AG04449 (cell line): Measurements from ENCODE around the gene CFAP20DC.

ENCODE experiments used
- CTCF ChIA-PET: fragments of 350-600 bp; formaldehyde crosslinking; extraction: SDS; loops from one replicate; lab custom pipeline; 2021; ENCODE audit warnings: antibody characterized with exemption; lab: Yijun Ruan, JAX
- POLR2A ChIA-PET: fragments of 400-600, 350-600 bp; formaldehyde crosslinking; extraction: SDS; loops from one replicate; lab custom pipeline; 2020; ENCODE audit warnings: antibody characterized with exemption, inconsistent platforms; lab: Yijun Ruan, JAX
- DNase-seq: peaks from one replicate; pipeline ENCODE4 v3.0.0-alpha.2; 2010; ENCODE audit warnings: low read depth, low spot score
- H3K4me3 ChIP-seq: 2 replicates; pipeline ENCODE4 v1.5.1; 2011; ENCODE audit warnings: low read depth, mild to moderate bottlenecking, control low read depth, low read length
- CTCF ChIP-seq: IDR thresholded peaks from one replicate; pipeline ENCODE4 v1.5.1; 2011; ENCODE audit warnings: mild to moderate bottlenecking, moderate library complexity, low read length, control low read depth, inconsistent platforms; ENCODE audit not compliant: insufficient read depth; ENCODE audit errors: missing control alignments

CFAP20DC gene

DNA sequence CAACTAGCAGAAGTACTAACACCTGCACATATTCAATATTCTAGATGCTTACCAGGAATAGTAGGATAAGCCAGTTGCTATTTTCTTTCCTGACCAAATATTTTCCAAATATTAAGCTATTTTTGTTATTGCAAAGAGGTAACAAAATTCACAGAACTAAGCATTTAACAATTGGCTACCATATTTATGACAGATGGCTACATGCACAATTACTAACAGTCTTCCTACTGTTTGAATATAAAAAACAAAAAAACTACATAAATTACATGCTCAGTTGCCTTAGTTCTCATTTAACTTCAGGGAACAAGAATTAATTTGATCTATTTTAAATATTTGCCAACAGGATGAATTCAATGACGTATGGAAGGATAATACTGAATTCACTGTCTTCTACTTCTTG lies 36.2 kb downstream of the CFAP20DC start:
- no peak overlapping the region for H3K4me3 ChIP-seq
- ChIA-PET CTCF (interaction anchor here (1.3 kb wide), 1 partner anchor 19 kb away, joined by 5 read pairs; no protein-coding TSS in a partner anchor), POLR2A (no interaction called here)
- no peak for DNase-seq
- TF ChIP-seq CTCF, result no peak

DNA sequence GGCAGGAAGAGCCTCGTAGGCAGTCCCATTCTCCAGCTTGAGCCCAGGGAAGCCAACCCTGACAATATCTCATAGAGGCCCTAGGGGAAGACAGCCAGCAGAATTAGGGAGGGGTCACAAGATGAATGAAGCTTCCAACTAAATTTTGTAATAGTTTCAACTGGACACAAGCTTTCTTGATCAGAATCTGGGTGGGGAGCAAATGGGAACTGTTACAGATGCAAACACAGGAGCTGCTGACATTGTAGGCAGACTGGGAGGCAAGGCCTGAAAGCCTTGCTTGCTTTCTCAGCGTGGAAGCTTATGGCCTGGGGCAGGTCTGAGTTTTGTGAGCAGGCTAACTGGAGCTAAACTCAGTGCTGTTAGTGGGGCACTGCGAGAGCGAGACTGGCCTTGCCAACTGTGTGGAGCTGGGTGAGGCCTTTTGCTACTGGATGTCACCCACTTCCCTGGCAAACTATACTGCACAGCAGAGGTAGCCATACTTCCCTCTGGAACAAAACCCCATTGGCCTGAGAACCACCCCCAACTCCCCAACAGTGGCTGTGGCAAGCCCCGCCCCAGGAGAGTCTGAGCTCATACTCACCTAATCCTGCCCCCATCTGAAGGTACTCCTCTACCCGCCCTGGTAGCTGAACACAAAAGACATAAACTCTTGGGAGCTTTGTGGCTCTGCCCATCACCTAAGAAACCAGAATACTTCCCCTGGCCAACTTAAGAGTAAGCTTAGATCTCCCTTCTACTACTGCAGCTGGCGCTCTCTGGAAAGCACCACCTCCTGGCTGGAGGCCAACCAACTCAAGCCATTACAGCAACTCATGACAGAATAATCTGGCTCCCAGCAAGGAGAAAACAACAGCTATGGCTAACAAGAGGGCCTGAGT lies 42.9 kb downstream of the CFAP20DC start:
- ChIA-PET POLR2A (no interaction called here), CTCF (interaction anchor here (0.8 to 1.6 kb wide), 5 partner anchors 11 to 182 kb away, joined by 3 to 4 read pairs (median 3); no protein-coding TSS in a partner anchor)
- TF ChIP-seq CTCF, result no peak
- no peak overlapping the region for H3K4me3 ChIP-seq
- no peak for DNase-seq

DNA sequence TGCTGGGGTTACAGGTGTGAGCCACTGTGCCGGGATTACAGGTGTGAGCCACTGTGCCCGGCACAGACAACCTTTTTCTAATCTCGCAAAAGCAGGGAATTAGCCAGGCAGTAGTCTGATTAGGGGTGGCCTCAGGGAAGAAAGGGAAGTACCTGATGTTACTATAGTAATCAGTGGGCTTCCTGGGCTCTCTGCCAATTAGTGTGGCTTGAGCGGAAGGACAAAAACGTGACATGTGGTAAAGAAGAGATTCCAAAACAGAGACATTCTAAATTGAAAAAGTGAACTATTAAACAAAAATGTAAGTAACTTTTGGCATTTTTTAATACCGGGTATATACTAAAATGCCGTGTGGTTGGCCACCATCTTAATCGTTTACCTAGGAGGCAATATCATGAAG lies 48.1 kb downstream of the CFAP20DC start:
- no peak for DNase-seq
- no peak for TF ChIP-seq CTCF
- ChIA-PET POLR2A (no interaction called here), CTCF (no interaction called here)
- H3K4me3 ChIP-seq, result no peak overlapping the region

GRCh38 chr3:58999774-59000160 lies 50.1 kb downstream of the CFAP20DC start:
- no peak for DNase-seq
- no peak for TF ChIP-seq CTCF
- H3K4me3 ChIP-seq, result no peak overlapping the region
- ChIA-PET CTCF (interaction anchor here (1.5 to 3.6 kb wide), 2 partner anchors 30 to 53 kb away, joined by 3 to 18 read pairs; no protein-coding TSS in a partner anchor), POLR2A (no interaction called here)

DNA sequence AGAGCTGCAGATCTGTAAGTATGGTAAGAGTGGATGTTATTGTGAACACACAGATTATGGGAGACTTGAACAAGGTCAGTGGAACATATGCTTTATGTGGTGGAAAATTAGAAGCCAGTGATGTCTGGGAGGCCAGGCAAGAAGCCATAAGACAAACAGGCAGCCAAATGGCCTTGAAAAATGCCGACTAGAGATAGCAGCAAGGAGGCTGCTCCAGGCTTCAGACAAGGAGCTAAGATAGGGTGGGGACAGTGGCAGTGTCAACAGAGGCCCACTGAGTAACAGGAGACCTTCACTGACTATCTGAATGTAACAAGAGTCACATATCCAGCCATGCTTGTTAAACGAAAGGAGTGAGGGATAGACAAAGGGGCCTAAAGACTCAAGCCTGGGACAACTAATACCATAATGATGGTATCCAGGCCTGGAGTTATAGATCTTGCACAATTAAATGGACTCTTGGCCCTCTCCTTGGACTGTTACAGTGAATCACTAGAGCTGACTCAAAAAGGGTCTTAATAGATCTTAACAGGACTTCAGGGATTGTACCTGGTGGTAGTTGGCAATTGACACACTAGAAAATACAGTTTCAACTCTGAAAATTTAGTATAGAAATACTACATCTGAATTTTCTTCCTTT lies 50.6 kb downstream of the CFAP20DC start:
- no peak for TF ChIP-seq CTCF
- no peak overlapping the region for H3K4me3 ChIP-seq
- no peak for DNase-seq
- ChIA-PET POLR2A (interaction anchor here (0.6 kb wide), 1 partner anchor 10 kb away, joined by 3 read pairs; no protein-coding TSS in a partner anchor), CTCF (interaction anchor here (1.5 to 3.6 kb wide), 3 partner anchors 30 to 176 kb away, joined by 3 to 18 read pairs (median 5); no protein-coding TSS in a partner anchor)
